ENCODE data around the gene RHEB.
A peak's percentile ranks its signal among the peaks of the same experiment; 100 is the strongest.
"Not testable (repeated sequence)": the region's sequence is repeated elsewhere in the genome, so short reads cannot be mapped to it uniquely, and the experiment has no call there.

Gene RHEB

GRCh38 chr7:151519765-151520418 lies at the start of gene RHEB:
RHEB (minus strand) TSS chr7:151519895; CDS start chr7:151519511, 384 bp downstream.
- peak; percentile 95 to 99 for DNase-seq (ENCODE audit: low read depth in 2 of 2)

- DNase-seq (ENCODE audit: low read depth in 2 of 2), result no peak
These were observed 47.2 kb upstream of the RHEB start for GRCh38 chr7:151566897-151567320.

- DNase-seq (ENCODE audit: low read depth in 2 of 2), result no peak
These were observed 45.8 kb upstream of the RHEB start for GRCh38 chr7:151565541-151565940.

- DNase-seq (ENCODE audit: low read depth in 2 of 2), result no peak
These were observed 40.5 kb upstream of the RHEB start for GRCh38 chr7:151560243-151560642.

GRCh38 chr7:151559557-151560183 lies 40.0 kb upstream of the RHEB start:
- DNase-seq (ENCODE audit: low read depth in 2 of 2), result no peak

GRCh38 chr7:151558575-151558974 lies 38.9 kb upstream of the RHEB start:
- DNase-seq (ENCODE audit: low read depth in 2 of 2), result no peak

GRCh38 chr7:151556592-151556991 lies 36.9 kb upstream of the RHEB start:
- DNase-seq (ENCODE audit: low read depth in 2 of 2), result no peak

GRCh38 chr7:151553356-151553755 lies 33.7 kb upstream of the RHEB start:
- DNase-seq (ENCODE audit: low read depth in 2 of 2), result no peak

GRCh38 chr7:151552352-151553028 lies 32.8 kb upstream of the RHEB start:
- DNase-seq (ENCODE audit: low read depth in 2 of 2), result no peak

- no peak for DNase-seq (ENCODE audit: low read depth in 2 of 2)
These were observed 32.1 kb upstream of the RHEB start for GRCh38 chr7:151551820-151552219.

GRCh38 chr7:151550656-151551286 lies 31.1 kb upstream of the RHEB start:
- DNase-seq (ENCODE audit: low read depth in 2 of 2), result no peak

GRCh38 chr7:151549644-151550043 lies 29.9 kb upstream of the RHEB start:
- no peak for DNase-seq (ENCODE audit: low read depth in 2 of 2)

- DNase-seq (ENCODE audit: low read depth in 2 of 2), result no peak
These were observed 29.4 kb upstream of the RHEB start for GRCh38 chr7:151549083-151549482.

- no peak for DNase-seq (ENCODE audit: low read depth in 2 of 2)
These were observed 24.5 kb upstream of the RHEB start for GRCh38 chr7:151544183-151544582.

GRCh38 chr7:151542606-151543130 lies 23.0 kb upstream of the RHEB start:
- DNase-seq (ENCODE audit: low read depth in 2 of 2), result no peak

- no peak for DNase-seq (ENCODE audit: low read depth in 2 of 2)
These were observed 22.2 kb upstream of the RHEB start for GRCh38 chr7:151541709-151542499.

- no peak for DNase-seq (ENCODE audit: low read depth in 2 of 2)
These were observed 20.5 kb upstream of the RHEB start for GRCh38 chr7:151540146-151540545.

- no peak for DNase-seq (ENCODE audit: low read depth in 2 of 2)
These were observed 19.5 kb upstream of the RHEB start for GRCh38 chr7:151539088-151539671.

- DNase-seq (ENCODE audit: low read depth in 2 of 2), result no peak
These were observed 18.3 kb upstream of the RHEB start for GRCh38 chr7:151537818-151538561.

- DNase-seq (ENCODE audit: low read depth in 2 of 2), result not testable (repeated sequence)
These were observed 16.5 kb upstream of the RHEB start for GRCh38 chr7:151536178-151536577.
